A673 (cell line): Measurements from ENCODE around the gene UBE3B.

Experiments used
- EZH2 ChIP-seq: fragments of 200-600 bp; sonication (generic); IDR thresholded peaks from 2 replicates; pipeline ENCODE4 v1.6.1; 2017; ENCODE audit warnings: borderline replicate concordance, low read depth, mild to moderate bottlenecking, mixed read lengths, antibody characterized with exemption, low read length; ENCODE audit not compliant: poor library complexity, severe bottlenecking
- TF ChIP-seq, protein P1 (sequence below): fragments of 300-800, 200-600 bp; sonication (generic); conservative IDR thresholded peaks from 2 replicates; pipeline ENCODE4 v1.5.1; 2017; ENCODE audit warnings: low read depth, mild to moderate bottlenecking, antibody characterized with exemption, low read length, moderate library complexity, mixed read lengths

DNA sequence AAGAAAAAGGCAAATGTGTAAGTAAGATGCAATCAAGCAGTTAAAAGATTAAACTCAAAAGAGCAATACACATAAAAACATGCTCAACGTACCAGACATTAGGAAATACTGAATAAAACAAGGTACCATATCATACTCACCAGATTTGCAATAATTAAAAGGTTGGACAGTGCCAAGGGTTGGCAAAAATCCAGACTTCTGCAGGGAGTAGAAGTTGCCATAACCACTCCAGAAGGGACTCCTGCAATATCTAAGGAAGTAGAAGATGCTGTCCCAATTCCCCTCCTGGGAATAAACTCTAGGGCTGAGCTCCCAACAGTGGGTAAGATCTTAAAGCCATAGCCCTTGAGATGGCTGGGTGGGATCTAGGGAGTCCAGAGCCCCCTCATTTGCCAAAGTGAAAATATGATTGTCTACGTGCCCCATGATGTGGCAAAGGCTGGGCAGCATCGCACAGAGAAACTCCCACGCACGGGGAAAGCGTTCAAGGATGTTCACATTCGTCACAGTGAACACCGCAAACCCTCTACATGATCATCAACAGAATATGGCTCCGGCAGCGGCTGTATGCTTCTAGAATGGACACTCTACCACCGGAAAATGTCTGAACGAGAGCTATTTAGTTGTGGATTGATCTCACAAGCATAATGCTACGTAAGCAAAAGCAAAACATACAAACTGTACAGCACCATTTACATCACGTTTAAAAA is 12.6 kb upstream of the UBE3B start:
- TF ChIP-seq, protein P1, sequence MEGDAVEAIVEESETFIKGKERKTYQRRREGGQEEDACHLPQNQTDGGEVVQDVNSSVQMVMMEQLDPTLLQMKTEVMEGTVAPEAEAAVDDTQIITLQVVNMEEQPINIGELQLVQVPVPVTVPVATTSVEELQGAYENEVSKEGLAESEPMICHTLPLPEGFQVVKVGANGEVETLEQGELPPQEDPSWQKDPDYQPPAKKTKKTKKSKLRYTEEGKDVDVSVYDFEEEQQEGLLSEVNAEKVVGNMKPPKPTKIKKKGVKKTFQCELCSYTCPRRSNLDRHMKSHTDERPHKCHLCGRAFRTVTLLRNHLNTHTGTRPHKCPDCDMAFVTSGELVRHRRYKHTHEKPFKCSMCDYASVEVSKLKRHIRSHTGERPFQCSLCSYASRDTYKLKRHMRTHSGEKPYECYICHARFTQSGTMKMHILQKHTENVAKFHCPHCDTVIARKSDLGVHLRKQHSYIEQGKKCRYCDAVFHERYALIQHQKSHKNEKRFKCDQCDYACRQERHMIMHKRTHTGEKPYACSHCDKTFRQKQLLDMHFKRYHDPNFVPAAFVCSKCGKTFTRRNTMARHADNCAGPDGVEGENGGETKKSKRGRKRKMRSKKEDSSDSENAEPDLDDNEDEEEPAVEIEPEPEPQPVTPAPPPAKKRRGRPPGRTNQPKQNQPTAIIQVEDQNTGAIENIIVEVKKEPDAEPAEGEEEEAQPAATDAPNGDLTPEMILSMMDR = no peak
- no peak for TF ChIP-seq EZH2
